ENCODE measurements around the gene LATS1.

GRCh38 chr6:149752600-149753373, 34.9 kb upstream of the LATS1 start:
- TF ChIP-seq, protein P1, sequence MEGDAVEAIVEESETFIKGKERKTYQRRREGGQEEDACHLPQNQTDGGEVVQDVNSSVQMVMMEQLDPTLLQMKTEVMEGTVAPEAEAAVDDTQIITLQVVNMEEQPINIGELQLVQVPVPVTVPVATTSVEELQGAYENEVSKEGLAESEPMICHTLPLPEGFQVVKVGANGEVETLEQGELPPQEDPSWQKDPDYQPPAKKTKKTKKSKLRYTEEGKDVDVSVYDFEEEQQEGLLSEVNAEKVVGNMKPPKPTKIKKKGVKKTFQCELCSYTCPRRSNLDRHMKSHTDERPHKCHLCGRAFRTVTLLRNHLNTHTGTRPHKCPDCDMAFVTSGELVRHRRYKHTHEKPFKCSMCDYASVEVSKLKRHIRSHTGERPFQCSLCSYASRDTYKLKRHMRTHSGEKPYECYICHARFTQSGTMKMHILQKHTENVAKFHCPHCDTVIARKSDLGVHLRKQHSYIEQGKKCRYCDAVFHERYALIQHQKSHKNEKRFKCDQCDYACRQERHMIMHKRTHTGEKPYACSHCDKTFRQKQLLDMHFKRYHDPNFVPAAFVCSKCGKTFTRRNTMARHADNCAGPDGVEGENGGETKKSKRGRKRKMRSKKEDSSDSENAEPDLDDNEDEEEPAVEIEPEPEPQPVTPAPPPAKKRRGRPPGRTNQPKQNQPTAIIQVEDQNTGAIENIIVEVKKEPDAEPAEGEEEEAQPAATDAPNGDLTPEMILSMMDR (IDR thresholded peaks at IDR 0.05; ENCODE audit: insufficient read depth, low read depth, low read length), result no peak
- TF ChIP-seq EZH2 (IDR thresholded peaks at IDR 0.05; ENCODE audit: insufficient read depth, low read length), result no peak
